GM12878 (cell line): ENCODE measurements around the gene REXO1. TPM values are rescaled to one million over a fixed set of nuclear protein-coding genes. Genes with fewer than 3 reads are reported as not detected.

Experiments
- CHD1 ChIP-seq: IDR thresholded peaks from 2 replicates; pipeline ENCODE4 v1.6.1; 2012; ENCODE audit warnings: low read depth, low read length, improper control_type of control experiment
- CREB1 ChIP-seq: IDR thresholded peaks from 2 replicates; pipeline ENCODE4 v1.6.1; 2012; ENCODE audit warnings: low read depth, mild to moderate bottlenecking, inconsistent platforms
- EGR1 ChIP-seq, 2 experiments: IDR thresholded peaks; 1 replicate in 1 of 2; 2 replicates in 1 of 2; pipeline ENCODE4 v1.6.1; 2011 to 2012; ENCODE audit warnings: low read depth in 2 of 2, low read length in 2 of 2, borderline replicate concordance in 1 of 2, mild to moderate bottlenecking in 1 of 2, moderate library complexity in 1 of 2
- ESRRA ChIP-seq: IDR thresholded peaks from 2 replicates; pipeline ENCODE4 v1.6.1; 2012; ENCODE audit warnings: mild to moderate bottlenecking, low read length, improper control_type of control experiment
- EZH2 ChIP-seq: IDR thresholded peaks from 2 replicates; pipeline ENCODE4 v1.6.1; 2012; ENCODE audit warnings: low read depth, mild to moderate bottlenecking, control low read depth, inconsistent platforms, low read length, borderline replicate concordance; ENCODE audit not compliant: control insufficient read depth
- HDAC6 ChIP-seq: fragments of 200-600 bp; sonication (generic); IDR thresholded peaks from one replicate; pipeline ENCODE4 v1.8.0; 2017; ENCODE audit warnings: antibody characterized with exemption; ENCODE audit not compliant: unreplicated experiment
- IKZF1 ChIP-seq: fragments of 450-650 bp; conservative IDR thresholded peaks from 2 replicates; pipeline ENCODE4 v1.6.1; 2017; ENCODE audit warnings: antibody characterized with exemption, mild to moderate bottlenecking
- JUND ChIP-seq: IDR thresholded peaks from 2 replicates; pipeline ENCODE4 v1.6.1; 2012; ENCODE audit warnings: low read depth, mild to moderate bottlenecking, low read length, improper control_type of control experiment, moderate library complexity
- MTA3 ChIP-seq: IDR thresholded peaks from 2 replicates; pipeline ENCODE4 v1.6.1; 2012; ENCODE audit warnings: low read length, inconsistent platforms, borderline replicate concordance
- NBN ChIP-seq: fragments of 450-650 bp; IDR thresholded peaks from 2 replicates; pipeline ENCODE4 v1.6.1; 2016
- PAX5 ChIP-seq: IDR thresholded peaks from 2 replicates; pipeline ENCODE4 v1.6.1; 2011; ENCODE audit warnings: low read depth, low read length, borderline replicate concordance
- POLR2A ChIP-seq: IDR thresholded peaks from 2 replicates; pipeline ENCODE4 v1.6.1; 2011; ENCODE audit warnings: low read depth, mild to moderate bottlenecking, low read length
- SUPT20H ChIP-seq: IDR thresholded peaks from 2 replicates; pipeline ENCODE4 v1.6.1; 2011; ENCODE audit warnings: low read depth, mild to moderate bottlenecking, low read length, moderate library complexity, borderline replicate concordance; ENCODE audit not compliant: control insufficient read depth
- ZBED1 ChIP-seq: IDR thresholded peaks from 2 replicates; pipeline ENCODE4 v1.6.1; 2016; ENCODE audit warnings: borderline replicate concordance
- ZNF384 ChIP-seq: IDR thresholded peaks from 2 replicates; pipeline ENCODE4 v1.6.1; 2012; ENCODE audit warnings: low read depth, mild to moderate bottlenecking, low read length, improper control_type of control experiment, borderline replicate concordance
- polyA plus RNA-seq, 11 experiments: library from polyadenylated mRNA; depleted of rRNA in 4 of 11; unstranded in 6 of 11; stranded (reverse) in 5 of 11; fragments of >200 nt; fragmentation: Nextera tagmentation in 4 of 11; fragmentation: Illumina TruSeq in 1 of 11; extraction: Ambion mirVana in 4 of 11; extraction: Trizol in 1 of 11; gene quantifications; 1 replicate in 1 of 11; 2 replicates in 10 of 11; pipeline versions ENCODE4 v1.2.1 to v1.2.3, GENCODE V29; 2011 to 2016; ENCODE audit warnings: inconsistent platforms in 2 of 11, missing spikeins in 2 of 11, low read depth in 1 of 11
- total RNA-seq, 4 experiments: library from RNA; depleted of rRNA in 3 of 4; stranded (reverse); fragments of >200 nt in 3 of 4; fragmentation: Illumina TruSeq in 1 of 4; extraction: Trizol in 1 of 4; gene quantifications; 2 replicates each; pipeline versions ENCODE4 v1.2.1 to v1.2.3, GENCODE V29; 2013 to 2021
- TF ChIP-seq, protein P1 (sequence below): IDR thresholded peaks from 2 replicates; pipeline ENCODE4 v1.6.1; 2011; ENCODE audit warnings: low read depth, mild to moderate bottlenecking, low read length, moderate library complexity, borderline replicate concordance; ENCODE audit errors: extremely low read depth
- TF ChIP-seq, protein P2 (sequence below): fragments of 450-650 bp; IDR thresholded peaks from 2 replicates; pipeline ENCODE4 v1.6.1; 2017; ENCODE audit warnings: antibody characterized with exemption, mild to moderate bottlenecking, moderate library complexity
- TF ChIP-seq, protein P3 (sequence below): fragments of 450-650 bp; formaldehyde crosslinking; IDR thresholded peaks from 2 replicates; pipeline ENCODE4 v1.5.0; 2022; ENCODE audit warnings: mild to moderate bottlenecking, missing genetic modification characterization
- TF ChIP-seq, protein P4 (sequence below): fragments of 450-650 bp; IDR thresholded peaks from 2 replicates; pipeline ENCODE4 v1.6.1; 2017; ENCODE audit warnings: mild to moderate bottlenecking
- TF ChIP-seq, protein P5 (sequence below): IDR thresholded peaks from 2 replicates; pipeline ENCODE4 v1.6.1; 2012; ENCODE audit warnings: low read depth, low read length, improper control_type of control experiment

Gene REXO1
- total and polyA plus RNA-seq, 10 of the 15 experiments (the other 5 are each of a cell fraction or from before 2014, with no cell fraction given): 0.03 to 45.2 (median 8.4) TPM

DNA sequence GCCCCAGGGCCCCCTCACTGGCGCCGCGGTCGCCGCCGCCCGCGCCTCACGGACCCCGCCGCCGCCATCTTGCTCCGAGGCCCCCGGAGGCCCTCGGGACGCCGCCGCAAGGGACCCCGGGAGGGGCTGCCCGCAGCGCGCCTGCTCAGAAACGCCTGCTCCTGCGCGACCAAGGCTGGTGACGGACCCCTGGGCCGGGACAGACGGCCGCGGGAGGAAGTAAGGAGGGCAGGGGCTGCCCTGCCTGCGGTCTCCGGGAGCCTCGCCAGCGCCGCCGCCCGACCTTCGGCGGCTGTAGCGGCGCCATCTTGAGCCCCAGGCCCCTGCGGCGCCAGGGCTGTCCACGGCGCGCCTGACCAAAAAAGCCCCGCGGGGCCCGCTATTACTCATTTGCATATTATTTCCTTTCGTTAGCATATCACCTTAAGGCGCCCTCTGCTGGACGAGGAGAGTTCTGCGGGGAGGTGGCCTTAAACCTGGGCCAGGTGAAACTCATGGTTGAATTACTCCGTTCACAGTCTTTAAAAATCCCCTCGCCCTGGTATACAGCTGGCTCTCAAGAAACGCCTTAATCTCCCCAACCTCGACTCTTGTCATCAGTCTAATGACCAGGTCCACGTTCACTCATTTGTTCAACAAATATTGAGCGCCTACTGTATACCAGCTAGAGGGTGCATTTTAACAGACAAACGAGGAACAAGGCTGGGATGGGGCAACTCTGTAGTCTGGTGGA, at the start of gene REXO1 (continued):
- no peak for TF ChIP-seq EGR1 (IDR thresholded peaks at IDR 0.05; ENCODE audit: borderline replicate concordance in 1 of 2, low read depth in 2 of 2, low read length in 2 of 2)
- TF ChIP-seq CHD1: no peak
- no peak for TF ChIP-seq ZNF384
- no peak for TF ChIP-seq MTA3
- peak; percentile 44; the same call in 1 of the 2 replicates for TF ChIP-seq PAX5
- TF ChIP-seq, protein P1, sequence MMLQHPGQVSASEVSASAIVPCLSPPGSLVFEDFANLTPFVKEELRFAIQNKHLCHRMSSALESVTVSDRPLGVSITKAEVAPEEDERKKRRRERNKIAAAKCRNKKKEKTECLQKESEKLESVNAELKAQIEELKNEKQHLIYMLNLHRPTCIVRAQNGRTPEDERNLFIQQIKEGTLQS: no peak
- peak; percentile 83 for TF ChIP-seq HDAC6
- TF ChIP-seq, protein P2, sequence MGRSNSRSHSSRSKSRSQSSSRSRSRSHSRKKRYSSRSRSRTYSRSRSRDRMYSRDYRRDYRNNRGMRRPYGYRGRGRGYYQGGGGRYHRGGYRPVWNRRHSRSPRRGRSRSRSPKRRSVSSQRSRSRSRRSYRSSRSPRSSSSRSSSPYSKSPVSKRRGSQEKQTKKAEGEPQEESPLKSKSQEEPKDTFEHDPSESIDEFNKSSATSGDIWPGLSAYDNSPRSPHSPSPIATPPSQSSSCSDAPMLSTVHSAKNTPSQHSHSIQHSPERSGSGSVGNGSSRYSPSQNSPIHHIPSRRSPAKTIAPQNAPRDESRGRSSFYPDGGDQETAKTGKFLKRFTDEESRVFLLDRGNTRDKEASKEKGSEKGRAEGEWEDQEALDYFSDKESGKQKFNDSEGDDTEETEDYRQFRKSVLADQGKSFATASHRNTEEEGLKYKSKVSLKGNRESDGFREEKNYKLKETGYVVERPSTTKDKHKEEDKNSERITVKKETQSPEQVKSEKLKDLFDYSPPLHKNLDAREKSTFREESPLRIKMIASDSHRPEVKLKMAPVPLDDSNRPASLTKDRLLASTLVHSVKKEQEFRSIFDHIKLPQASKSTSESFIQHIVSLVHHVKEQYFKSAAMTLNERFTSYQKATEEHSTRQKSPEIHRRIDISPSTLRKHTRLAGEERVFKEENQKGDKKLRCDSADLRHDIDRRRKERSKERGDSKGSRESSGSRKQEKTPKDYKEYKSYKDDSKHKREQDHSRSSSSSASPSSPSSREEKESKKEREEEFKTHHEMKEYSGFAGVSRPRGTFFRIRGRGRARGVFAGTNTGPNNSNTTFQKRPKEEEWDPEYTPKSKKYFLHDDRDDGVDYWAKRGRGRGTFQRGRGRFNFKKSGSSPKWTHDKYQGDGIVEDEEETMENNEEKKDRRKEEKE: no peak
- TF ChIP-seq POLR2A: peak; percentile 88
- TF ChIP-seq ZBED1: no peak
- no peak for TF ChIP-seq SUPT20H
- peak; percentile 98 for TF ChIP-seq IKZF1
- TF ChIP-seq JUND: no peak
- TF ChIP-seq, protein P3, sequence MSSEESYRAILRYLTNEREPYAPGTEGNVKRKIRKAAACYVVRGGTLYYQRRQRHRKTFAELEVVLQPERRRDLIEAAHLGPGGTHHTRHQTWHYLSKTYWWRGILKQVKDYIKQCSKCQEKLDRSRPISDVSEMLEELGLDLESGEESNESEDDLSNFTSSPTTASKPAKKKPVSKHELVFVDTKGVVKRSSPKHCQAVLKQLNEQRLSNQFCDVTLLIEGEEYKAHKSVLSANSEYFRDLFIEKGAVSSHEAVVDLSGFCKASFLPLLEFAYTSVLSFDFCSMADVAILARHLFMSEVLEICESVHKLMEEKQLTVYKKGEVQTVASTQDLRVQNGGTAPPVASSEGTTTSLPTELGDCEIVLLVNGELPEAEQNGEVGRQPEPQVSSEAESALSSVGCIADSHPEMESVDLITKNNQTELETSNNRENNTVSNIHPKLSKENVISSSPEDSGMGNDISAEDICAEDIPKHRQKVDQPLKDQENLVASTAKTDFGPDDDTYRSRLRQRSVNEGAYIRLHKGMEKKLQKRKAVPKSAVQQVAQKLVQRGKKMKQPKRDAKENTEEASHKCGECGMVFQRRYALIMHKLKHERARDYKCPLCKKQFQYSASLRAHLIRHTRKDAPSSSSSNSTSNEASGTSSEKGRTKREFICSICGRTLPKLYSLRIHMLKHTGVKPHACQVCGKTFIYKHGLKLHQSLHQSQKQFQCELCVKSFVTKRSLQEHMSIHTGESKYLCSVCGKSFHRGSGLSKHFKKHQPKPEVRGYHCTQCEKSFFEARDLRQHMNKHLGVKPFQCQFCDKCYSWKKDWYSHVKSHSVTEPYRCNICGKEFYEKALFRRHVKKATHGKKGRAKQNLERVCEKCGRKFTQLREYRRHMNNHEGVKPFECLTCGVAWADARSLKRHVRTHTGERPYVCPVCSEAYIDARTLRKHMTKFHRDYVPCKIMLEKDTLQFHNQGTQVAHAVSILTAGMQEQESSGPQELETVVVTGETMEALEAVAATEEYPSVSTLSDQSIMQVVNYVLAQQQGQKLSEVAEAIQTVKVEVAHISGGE (CRISPR knock-in tag): no peak
- TF ChIP-seq, protein P4, sequence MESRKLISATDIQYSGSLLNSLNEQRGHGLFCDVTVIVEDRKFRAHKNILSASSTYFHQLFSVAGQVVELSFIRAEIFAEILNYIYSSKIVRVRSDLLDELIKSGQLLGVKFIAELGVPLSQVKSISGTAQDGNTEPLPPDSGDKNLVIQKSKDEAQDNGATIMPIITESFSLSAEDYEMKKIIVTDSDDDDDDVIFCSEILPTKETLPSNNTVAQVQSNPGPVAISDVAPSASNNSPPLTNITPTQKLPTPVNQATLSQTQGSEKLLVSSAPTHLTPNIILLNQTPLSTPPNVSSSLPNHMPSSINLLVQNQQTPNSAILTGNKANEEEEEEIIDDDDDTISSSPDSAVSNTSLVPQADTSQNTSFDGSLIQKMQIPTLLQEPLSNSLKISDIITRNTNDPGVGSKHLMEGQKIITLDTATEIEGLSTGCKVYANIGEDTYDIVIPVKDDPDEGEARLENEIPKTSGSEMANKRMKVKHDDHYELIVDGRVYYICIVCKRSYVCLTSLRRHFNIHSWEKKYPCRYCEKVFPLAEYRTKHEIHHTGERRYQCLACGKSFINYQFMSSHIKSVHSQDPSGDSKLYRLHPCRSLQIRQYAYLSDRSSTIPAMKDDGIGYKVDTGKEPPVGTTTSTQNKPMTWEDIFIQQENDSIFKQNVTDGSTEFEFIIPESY: peak; percentile 89
- peak; percentile 57; the same call in 1 of the 2 replicates for TF ChIP-seq CREB1
- TF ChIP-seq ESRRA: no peak; the same call in 1 of the 2 replicates
- TF ChIP-seq EZH2: no peak
- TF ChIP-seq, protein P5, sequence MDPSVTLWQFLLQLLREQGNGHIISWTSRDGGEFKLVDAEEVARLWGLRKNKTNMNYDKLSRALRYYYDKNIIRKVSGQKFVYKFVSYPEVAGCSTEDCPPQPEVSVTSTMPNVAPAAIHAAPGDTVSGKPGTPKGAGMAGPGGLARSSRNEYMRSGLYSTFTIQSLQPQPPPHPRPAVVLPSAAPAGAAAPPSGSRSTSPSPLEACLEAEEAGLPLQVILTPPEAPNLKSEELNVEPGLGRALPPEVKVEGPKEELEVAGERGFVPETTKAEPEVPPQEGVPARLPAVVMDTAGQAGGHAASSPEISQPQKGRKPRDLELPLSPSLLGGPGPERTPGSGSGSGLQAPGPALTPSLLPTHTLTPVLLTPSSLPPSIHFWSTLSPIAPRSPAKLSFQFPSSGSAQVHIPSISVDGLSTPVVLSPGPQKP: peak; percentile 12; the same call in 1 of the 2 replicates
- TF ChIP-seq NBN: 0 out of 2 replicates have a peak, but pooled peaks have one; percentile 53
